ENCODE results near the gene CTTN.
A peak's percentile ranks its signal among the peaks of the same experiment; 100 is the strongest.

CTTN gene

GRCh38 chr11:70410276-70411205 is 12.2 kb downstream of the CTTN start:
- H3K36me3 ChIP-seq (replicated peaks in 1 of 2; ENCODE audit: control insufficient read depth in 2 of 2, insufficient read depth in 2 of 2, low read length in 2 of 2) = peaks cover 67 to 97% of the 10 kb centered on the region in 2 donors

GRCh38 chr11:70411713-70412452 is 13.6 kb downstream of the CTTN start:
- Histone ChIP-seq H3K18ac (ENCODE audit: low read length) (no peak overlapping the region), H2BK15ac (ENCODE audit: low read length) (no peak overlapping the region), H4K91ac (ENCODE audit: low read depth, low read length, poor library complexity) (no peak overlapping the region), H3K9ac (ENCODE audit: low read depth, low read length, poor library complexity) (no peak overlapping the region), H3K14ac (ENCODE audit: low read length) (no peak overlapping the region), H3K9me3 (replicated peaks in 1 of 2; ENCODE audit: control insufficient read depth in 2 of 2, insufficient read depth in 1 of 2, low read depth in 1 of 2, low read length in 2 of 2) (no peaks in the 10 kb centered on the region), H3K4ac (ENCODE audit: low read length) (no peak overlapping the region), H2BK5ac (ENCODE audit: low read length) (no peak overlapping the region), H4K8ac (ENCODE audit: low read depth, low read length) (no peak overlapping the region), H3K23ac (ENCODE audit: low read depth, low read length, poor library complexity) (no peak overlapping the region), H2BK12ac (ENCODE audit: low read length) (no peak overlapping the region), H3K36me3 (replicated peaks in 1 of 2; ENCODE audit: control insufficient read depth in 2 of 2, insufficient read depth in 2 of 2, low read length in 2 of 2) (peaks cover 69 to 97% of the 10 kb centered on the region in 2 donors), H2AK5ac (ENCODE audit: low read depth, low read length) (no peak overlapping the region), H3K27me3 (ENCODE audit: control insufficient read depth in 3 of 3, insufficient read depth in 3 of 3, low read depth in 1 of 3, low read length in 3 of 3) (no peaks in the 10 kb centered on the region), H3K4me2 (ENCODE audit: insufficient read depth, low read length, poor library complexity, severe bottlenecking) (no peak overlapping the region), H2BK120ac (ENCODE audit: low read depth, low read length) (no peak overlapping the region), H3K4me3 (ENCODE audit: low read length in 2 of 2) (no peak overlapping the region), H2AFZ (ENCODE audit: low read length) (no peak overlapping the region), H3K79me1 (ENCODE audit: low read depth, low read length) (peaks cover 2% of the 10 kb centered on the region), H3K4me1 (ENCODE audit: control insufficient read depth in 2 of 2, insufficient read depth in 1 of 2, low read depth in 1 of 2, low read length in 2 of 2) (no peaks in the 10 kb centered on the region), H3K27ac (replicated peaks; ENCODE audit: low read length) (no peak overlapping the region)
- no peak for DNase-seq (ENCODE audit: low spot score)
- no CpG with 5 or more reads among the region's 15 CpGs for WGBS, 2 donors (ENCODE audit: extremely low coverage in 2 of 2, insufficient read length in 2 of 2, insufficient replicate concordance in 1 of 2)

More at GRCh38 chr11:70410276-70411205, 12.2 kb downstream of the CTTN start:
- no peak overlapping the region for H2BK15ac ChIP-seq (ENCODE audit: low read length)
- no peak for DNase-seq (ENCODE audit: low spot score)
- H3K14ac ChIP-seq (ENCODE audit: low read length) = no peak overlapping the region
- H3K23ac ChIP-seq (ENCODE audit: low read depth, low read length, poor library complexity) = no peak overlapping the region
- no peak overlapping the region for H2BK5ac ChIP-seq (ENCODE audit: low read length)
- H3K4me1 ChIP-seq (ENCODE audit: control insufficient read depth in 2 of 2, insufficient read depth in 1 of 2, low read depth in 1 of 2, low read length in 2 of 2) = peaks cover 0 to 1% of the 10 kb centered on the region in 2 donors
- H3K4ac ChIP-seq (ENCODE audit: low read length) = no peak overlapping the region
- no peak overlapping the region for H3K4me3 ChIP-seq (ENCODE audit: low read length in 2 of 2)
- no peak overlapping the region for H4K91ac ChIP-seq (ENCODE audit: low read depth, low read length, poor library complexity)
- H3K27ac ChIP-seq (replicated peaks; ENCODE audit: low read length) = no peak overlapping the region
- peaks cover 9% of the 10 kb centered on the region for H3K79me1 ChIP-seq (ENCODE audit: low read depth, low read length)
- no peaks in the 10 kb centered on the region for H3K27me3 ChIP-seq (ENCODE audit: control insufficient read depth in 3 of 3, insufficient read depth in 3 of 3, low read depth in 1 of 3, low read length in 3 of 3)
- H3K9me3 ChIP-seq (replicated peaks in 1 of 2; ENCODE audit: control insufficient read depth in 2 of 2, insufficient read depth in 1 of 2, low read depth in 1 of 2, low read length in 2 of 2) = no peaks in the 10 kb centered on the region
- no peak overlapping the region for H2BK120ac ChIP-seq (ENCODE audit: low read depth, low read length)
- H3K18ac ChIP-seq (ENCODE audit: low read length) = no peak overlapping the region
- peak overlapping the region; percentile 34 for H3K9ac ChIP-seq (ENCODE audit: low read depth, low read length, poor library complexity)
- no peak overlapping the region for H4K8ac ChIP-seq (ENCODE audit: low read depth, low read length)
- H3K4me2 ChIP-seq (ENCODE audit: insufficient read depth, low read length, poor library complexity, severe bottlenecking) = no peak overlapping the region
- no CpG with 5 or more reads among the region's 29 CpGs for WGBS, 2 donors (ENCODE audit: extremely low coverage in 2 of 2, insufficient read length in 2 of 2, insufficient replicate concordance in 1 of 2)
- H2BK12ac ChIP-seq (ENCODE audit: low read length) = no peak overlapping the region
- H2AK5ac ChIP-seq (ENCODE audit: low read depth, low read length) = no peak overlapping the region
- H2AFZ ChIP-seq (ENCODE audit: low read length) = no peak overlapping the region

DNA sequence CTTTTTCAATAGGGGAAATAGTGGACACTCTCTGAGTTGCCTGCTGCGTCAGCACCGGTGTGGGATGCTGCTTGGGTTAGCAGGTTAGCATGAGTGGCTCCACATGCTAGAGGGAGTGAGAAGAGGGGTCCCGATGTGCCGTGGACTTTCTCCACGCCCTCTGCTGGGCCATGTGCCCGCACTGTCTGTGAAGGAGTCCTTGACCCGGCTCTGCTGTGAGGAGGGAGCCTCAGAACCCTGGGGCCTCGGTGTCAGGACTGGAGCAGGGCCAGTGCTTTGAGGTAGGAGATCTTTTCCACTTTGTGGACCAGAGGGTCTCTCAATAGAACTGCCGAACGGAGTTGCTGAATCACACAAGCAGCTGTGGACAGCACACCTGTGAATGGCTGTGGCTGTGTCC is 14.8 kb downstream of the CTTN start:
- Histone ChIP-seq H3K9me3 (replicated peaks in 1 of 2; ENCODE audit: control insufficient read depth in 2 of 2, insufficient read depth in 1 of 2, low read depth in 1 of 2, low read length in 2 of 2) (no peaks in the 10 kb centered on the region), H3K18ac (ENCODE audit: low read length) (no peak overlapping the region), H3K23ac (ENCODE audit: low read depth, low read length, poor library complexity) (no peak overlapping the region), H3K9ac (ENCODE audit: low read depth, low read length, poor library complexity) (no peak overlapping the region), H3K4me2 (ENCODE audit: insufficient read depth, low read length, poor library complexity, severe bottlenecking) (no peak overlapping the region), H4K8ac (ENCODE audit: low read depth, low read length) (no peak overlapping the region), H3K27ac (replicated peaks; ENCODE audit: low read length) (no peak overlapping the region), H2BK120ac (ENCODE audit: low read depth, low read length) (no peak overlapping the region), H2BK5ac (ENCODE audit: low read length) (no peak overlapping the region), H3K27me3 (ENCODE audit: control insufficient read depth in 3 of 3, insufficient read depth in 3 of 3, low read depth in 1 of 3, low read length in 3 of 3) (no peaks in the 10 kb centered on the region), H2BK12ac (ENCODE audit: low read length) (no peak overlapping the region), H2AK5ac (ENCODE audit: low read depth, low read length) (no peak overlapping the region), H4K91ac (ENCODE audit: low read depth, low read length, poor library complexity) (no peak overlapping the region), H3K79me1 (ENCODE audit: low read depth, low read length) (no peaks in the 10 kb centered on the region), H3K4me1 (ENCODE audit: control insufficient read depth in 2 of 2, insufficient read depth in 1 of 2, low read depth in 1 of 2, low read length in 2 of 2) (no peaks in the 10 kb centered on the region), H3K14ac (ENCODE audit: low read length) (no peak overlapping the region), H3K4me3 (ENCODE audit: low read length in 2 of 2) (no peak overlapping the region), H2BK15ac (ENCODE audit: low read length) (no peak overlapping the region), H2AFZ (ENCODE audit: low read length) (no peak overlapping the region), H3K36me3 (replicated peaks in 1 of 2; ENCODE audit: control insufficient read depth in 2 of 2, insufficient read depth in 2 of 2, low read length in 2 of 2) (peaks cover 69 to 97% of the 10 kb centered on the region in 2 donors), H3K4ac (ENCODE audit: low read length) (no peak overlapping the region)
- no peak for DNase-seq (ENCODE audit: low spot score)
- WGBS, 2 donors (ENCODE audit: extremely low coverage in 2 of 2, insufficient read length in 2 of 2, insufficient replicate concordance in 1 of 2) = no CpG with 5 or more reads among the region's 10 CpGs

Measured in neuronal stem cell (in vitro differentiated cells).